Ishikawa (cell line): Measurements from ENCODE around the gene F2RL3.

ENCODE experiments used
- CEBPB ChIP-seq: IDR thresholded peaks from 2 replicates; pipeline ENCODE4 v1.6.1; 2012
- CREB1 ChIP-seq: IDR thresholded peaks from 2 replicates; pipeline ENCODE4 v1.6.1; 2012; ENCODE audit warnings: low read depth
- EGR1 ChIP-seq: IDR thresholded peaks from 2 replicates; pipeline ENCODE4 v1.6.1; 2012
- EP300 ChIP-seq: IDR thresholded peaks from 2 replicates; pipeline ENCODE4 v1.6.1; 2012; ENCODE audit warnings: borderline replicate concordance
- FOXM1 ChIP-seq: IDR thresholded peaks from 2 replicates; pipeline ENCODE4 v1.6.1; 2012; ENCODE audit warnings: low read depth, borderline replicate concordance
- MAX ChIP-seq: IDR thresholded peaks from 2 replicates; pipeline ENCODE4 v1.6.1; 2012
- NFIC ChIP-seq: IDR thresholded peaks from 2 replicates; pipeline ENCODE4 v1.6.1; 2012
- RAD21 ChIP-seq: IDR thresholded peaks from 2 replicates; pipeline ENCODE4 v1.6.1; 2012; ENCODE audit warnings: low read depth
- REST ChIP-seq: IDR thresholded peaks from 2 replicates; pipeline ENCODE4 v1.6.1; 2012; ENCODE audit warnings: low read depth, mild to moderate bottlenecking
- TAF1 ChIP-seq: IDR thresholded peaks from 2 replicates; pipeline ENCODE4 v1.6.1; 2012; ENCODE audit warnings: low read depth, mild to moderate bottlenecking
- TCF12 ChIP-seq: IDR thresholded peaks from 2 replicates; pipeline ENCODE4 v1.6.1; 2012; ENCODE audit warnings: low read depth
- TEAD4 ChIP-seq: IDR thresholded peaks from 2 replicates; pipeline ENCODE4 v1.6.1; 2012
- USF1 ChIP-seq: IDR thresholded peaks from 2 replicates; pipeline ENCODE4 v1.6.1; 2012
- YY1 ChIP-seq: IDR thresholded peaks from 2 replicates; pipeline ENCODE4 v1.6.1; 2012; ENCODE audit warnings: low read depth
- ZBTB7A ChIP-seq: IDR thresholded peaks from 2 replicates; pipeline ENCODE4 v1.6.1; 2012; ENCODE audit warnings: low read depth

F2RL3 gene

GRCh38 chr19:16897856-16898161, 9.0 kb downstream of the F2RL3 start:
- no peak for TF ChIP-seq RAD21
- TF ChIP-seq TCF12 = no peak

GRCh38 chr19:16898361-16899015, 9.7 kb downstream of the F2RL3 start:
- TF ChIP-seq EP300 (no peak), EGR1 (peak; percentile 83)

- TF ChIP-seq TEAD4 = no peak
- TF ChIP-seq EP300 = no peak
- no peak for TF ChIP-seq YY1
- TF ChIP-seq FOXM1 = no peak
- TF ChIP-seq RAD21 = peak; percentile 68
- TF ChIP-seq ZBTB7A = no peak
These were observed 10.8 kb downstream of the F2RL3 start for GRCh38 chr19:16899566-16900075.

- TF ChIP-seq EGR1 (no peak), USF1 (no peak), ZBTB7A (no peak), REST (no peak), EP300 (no peak), FOXM1 (no peak), YY1 (no peak), NFIC (no peak), CEBPB (no peak), MAX (no peak), CREB1 (no peak), RAD21 (no peak), TAF1 (no peak)
These were observed 12.8 kb downstream of the F2RL3 start for GRCh38 chr19:16901491-16902175.

- no peak for TF ChIP-seq EP300
These were observed 13.7 kb downstream of the F2RL3 start for GRCh38 chr19:16902545-16902944.

- TF ChIP-seq CREB1 (no peak), TCF12 (no peak), RAD21 (no peak), USF1 (no peak), CEBPB (no peak), ZBTB7A (no peak), EGR1 (no peak), REST (no peak), TEAD4 (no peak), YY1 (no peak), EP300 (no peak), NFIC (no peak), FOXM1 (no peak)
These were observed 14.5 kb downstream of the F2RL3 start for GRCh38 chr19:16903347-16903746.

GRCh38 chr19:16904599-16904998, 15.8 kb downstream of the F2RL3 start:
- no peak for TF ChIP-seq CEBPB
- TF ChIP-seq ZBTB7A = no peak
- no peak for TF ChIP-seq CREB1
- no peak for TF ChIP-seq REST
- TF ChIP-seq USF1 = no peak
- no peak for TF ChIP-seq FOXM1
- TF ChIP-seq RAD21 = no peak
- TF ChIP-seq TCF12 = no peak
- no peak for TF ChIP-seq YY1
- TF ChIP-seq TEAD4 = no peak
- no peak for TF ChIP-seq TAF1
- TF ChIP-seq MAX = no peak
- no peak for TF ChIP-seq NFIC
- no peak for TF ChIP-seq EGR1
- TF ChIP-seq EP300 = no peak
